Measurements from ENCODE around the gene RNF43.

DNA sequence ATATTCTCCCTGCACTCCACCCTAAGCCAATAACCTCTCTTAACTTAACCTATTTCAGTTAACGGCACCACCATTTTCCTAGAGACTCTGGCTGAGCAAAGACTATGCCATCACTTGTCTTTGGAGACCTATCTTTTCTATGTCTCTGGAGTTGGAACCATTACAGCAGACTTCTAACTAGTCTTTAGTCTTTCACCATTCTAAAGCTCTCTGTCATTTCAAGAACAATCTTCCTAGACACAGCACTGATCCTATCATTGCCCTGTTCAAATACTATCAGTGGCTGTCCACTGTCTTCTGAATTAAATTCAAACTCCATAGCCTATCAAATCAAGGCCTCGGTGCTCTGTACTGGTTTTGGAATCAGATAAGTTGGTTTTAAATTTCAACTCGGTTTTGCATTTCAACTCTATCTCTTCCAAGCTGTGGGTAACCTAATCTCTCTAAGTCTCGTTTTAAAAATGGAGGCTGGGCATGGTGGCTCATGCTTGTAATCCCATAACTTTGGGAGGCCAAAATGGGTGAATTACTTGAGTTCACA lies 31.9 kb downstream of the RNF43 start:
- TF ChIP-seq POLR2A (IDR thresholded peaks at IDR 0.05) = no peak
- TF ChIP-seq, protein P1, sequence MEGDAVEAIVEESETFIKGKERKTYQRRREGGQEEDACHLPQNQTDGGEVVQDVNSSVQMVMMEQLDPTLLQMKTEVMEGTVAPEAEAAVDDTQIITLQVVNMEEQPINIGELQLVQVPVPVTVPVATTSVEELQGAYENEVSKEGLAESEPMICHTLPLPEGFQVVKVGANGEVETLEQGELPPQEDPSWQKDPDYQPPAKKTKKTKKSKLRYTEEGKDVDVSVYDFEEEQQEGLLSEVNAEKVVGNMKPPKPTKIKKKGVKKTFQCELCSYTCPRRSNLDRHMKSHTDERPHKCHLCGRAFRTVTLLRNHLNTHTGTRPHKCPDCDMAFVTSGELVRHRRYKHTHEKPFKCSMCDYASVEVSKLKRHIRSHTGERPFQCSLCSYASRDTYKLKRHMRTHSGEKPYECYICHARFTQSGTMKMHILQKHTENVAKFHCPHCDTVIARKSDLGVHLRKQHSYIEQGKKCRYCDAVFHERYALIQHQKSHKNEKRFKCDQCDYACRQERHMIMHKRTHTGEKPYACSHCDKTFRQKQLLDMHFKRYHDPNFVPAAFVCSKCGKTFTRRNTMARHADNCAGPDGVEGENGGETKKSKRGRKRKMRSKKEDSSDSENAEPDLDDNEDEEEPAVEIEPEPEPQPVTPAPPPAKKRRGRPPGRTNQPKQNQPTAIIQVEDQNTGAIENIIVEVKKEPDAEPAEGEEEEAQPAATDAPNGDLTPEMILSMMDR (IDR thresholded peaks at IDR 0.05) = no peak

All from body of pancreas (tissue), 4 donors.